Measurements from ENCODE around the gene RESP18. TPM values are rescaled to one million over a fixed set of nuclear protein-coding genes. Genes with fewer than 3 reads are reported as not detected.
"Not testable (repeated sequence)": the region's sequence is repeated elsewhere in the genome, so short reads cannot be mapped to it uniquely, and the experiment has no call there.

RESP18 gene
- total RNA-seq, 1 experiment from 2014 or later, result not detected

DNA sequence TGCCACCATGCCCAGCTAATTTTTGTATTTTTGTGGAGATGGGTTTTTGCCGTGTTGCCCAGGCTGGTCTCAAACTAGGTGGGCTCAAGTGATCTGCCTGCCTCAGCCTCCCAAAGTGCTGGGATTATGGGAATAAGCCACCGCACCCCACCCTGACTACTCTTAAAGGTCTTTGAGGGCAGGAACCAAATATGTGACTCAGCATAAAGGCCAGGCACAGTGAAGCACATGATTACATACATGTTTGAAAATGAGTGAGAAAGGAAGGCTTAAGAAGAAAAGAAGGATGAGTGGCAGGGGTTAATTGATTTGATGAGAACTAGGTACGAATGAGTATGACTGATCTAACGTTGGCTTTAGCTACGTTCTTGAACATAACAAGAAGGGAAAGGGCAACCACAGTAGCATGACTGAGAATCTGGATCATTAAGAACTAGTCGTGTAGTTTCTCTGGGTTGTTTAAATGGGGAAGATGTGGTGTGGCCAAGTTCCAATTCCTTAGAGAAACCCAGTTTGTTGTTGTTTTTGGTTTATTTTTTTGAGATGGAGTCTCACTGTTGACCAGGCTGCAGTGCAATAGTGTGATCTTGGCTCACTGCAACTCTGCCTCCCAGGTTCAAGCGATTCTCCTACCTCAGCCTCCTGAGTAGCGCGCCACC is 6.8 kb downstream of the RESP18 start:
- H3K9me3 Mint-ChIP-seq (ENCODE audit: unreplicated experiment), result no peaks in the 10 kb centered on the region
- H3K4me3 Mint-ChIP-seq (ENCODE audit: unreplicated experiment), result no peak overlapping the region
- H3K36me3 Mint-ChIP-seq (ENCODE audit: insufficient read depth, unreplicated experiment), result no peaks in the 10 kb centered on the region
- peaks cover 72% of the 10 kb centered on the region for H3K27me3 Mint-ChIP-seq (ENCODE audit: insufficient read depth, unreplicated experiment)
- H3K4me1 Mint-ChIP-seq (ENCODE audit: insufficient read depth, unreplicated experiment), result no peaks in the 10 kb centered on the region
- DNase-seq (ENCODE audit: unreplicated experiment), result no peak
- POLR2A ChIA-PET, result no interaction called here
- no TSS peak for BruUV-seq (replicated peaks)
- no peak overlapping the region for H3K27ac Mint-ChIP-seq (ENCODE audit: low read depth, unreplicated experiment)
- TF ChIP-seq, protein P1, sequence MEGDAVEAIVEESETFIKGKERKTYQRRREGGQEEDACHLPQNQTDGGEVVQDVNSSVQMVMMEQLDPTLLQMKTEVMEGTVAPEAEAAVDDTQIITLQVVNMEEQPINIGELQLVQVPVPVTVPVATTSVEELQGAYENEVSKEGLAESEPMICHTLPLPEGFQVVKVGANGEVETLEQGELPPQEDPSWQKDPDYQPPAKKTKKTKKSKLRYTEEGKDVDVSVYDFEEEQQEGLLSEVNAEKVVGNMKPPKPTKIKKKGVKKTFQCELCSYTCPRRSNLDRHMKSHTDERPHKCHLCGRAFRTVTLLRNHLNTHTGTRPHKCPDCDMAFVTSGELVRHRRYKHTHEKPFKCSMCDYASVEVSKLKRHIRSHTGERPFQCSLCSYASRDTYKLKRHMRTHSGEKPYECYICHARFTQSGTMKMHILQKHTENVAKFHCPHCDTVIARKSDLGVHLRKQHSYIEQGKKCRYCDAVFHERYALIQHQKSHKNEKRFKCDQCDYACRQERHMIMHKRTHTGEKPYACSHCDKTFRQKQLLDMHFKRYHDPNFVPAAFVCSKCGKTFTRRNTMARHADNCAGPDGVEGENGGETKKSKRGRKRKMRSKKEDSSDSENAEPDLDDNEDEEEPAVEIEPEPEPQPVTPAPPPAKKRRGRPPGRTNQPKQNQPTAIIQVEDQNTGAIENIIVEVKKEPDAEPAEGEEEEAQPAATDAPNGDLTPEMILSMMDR (IDR thresholded peaks at IDR 0.05; ENCODE audit: unreplicated experiment), result no peak
- CTCF ChIA-PET, result interaction anchor here (0.6 to 1.8 kb wide), 3 partner anchors 26 to 166 kb away, joined by 3 to 7 read pairs (median 4); no protein-coding TSS in a partner anchor
- intact Hi-C loops (cut with micrococcal nuclease), result no loop called here

DNA sequence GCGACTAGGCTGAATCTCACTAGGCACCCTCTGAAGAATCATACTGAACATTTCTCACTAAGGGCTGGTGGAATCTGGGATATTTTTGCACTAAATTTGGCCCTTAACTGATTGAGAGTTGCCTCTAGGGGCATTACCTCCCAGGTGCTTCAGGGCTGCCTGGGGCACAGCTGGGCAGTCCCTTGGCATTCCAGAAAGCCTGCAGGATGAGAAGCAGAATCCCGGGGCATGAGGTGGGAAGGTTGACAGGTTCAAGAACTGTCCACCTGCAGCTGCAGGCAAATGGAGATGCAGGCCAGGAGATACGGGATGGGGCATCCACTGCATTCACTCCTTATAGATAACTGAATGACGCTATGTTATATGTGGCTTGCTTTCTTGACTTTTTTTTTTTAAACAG is 7.4 kb downstream of the RESP18 start:
- POLR2A ChIA-PET, result no interaction called here

DNA sequence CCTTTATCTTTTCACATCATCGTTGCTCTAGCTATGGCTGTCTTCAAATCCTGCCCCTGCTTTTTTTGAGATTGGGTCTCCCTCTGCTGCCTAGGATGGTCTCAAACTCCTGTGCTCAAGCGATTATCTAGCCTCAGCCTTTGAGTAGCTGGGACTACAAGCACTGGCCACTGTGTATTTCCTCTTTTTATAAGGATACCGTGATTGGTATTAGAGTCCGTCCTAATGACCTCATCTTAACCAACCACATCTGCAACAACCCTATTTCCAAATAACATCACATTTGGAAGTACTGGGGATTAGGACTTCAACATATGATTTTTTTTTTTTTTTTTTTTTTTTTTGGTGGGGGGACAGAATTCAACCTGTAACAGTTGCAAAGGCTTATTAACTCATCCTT is 9.1 kb downstream of the RESP18 start:
- intact Hi-C loops (cut with micrococcal nuclease), result no loop called here
- no peak for DNase-seq (ENCODE audit: unreplicated experiment)
- BruUV-seq (replicated peaks), result no TSS peak
- H3K27me3 Mint-ChIP-seq (ENCODE audit: insufficient read depth, unreplicated experiment), result peaks cover 62% of the 10 kb centered on the region
- no peak overlapping the region for H3K27ac Mint-ChIP-seq (ENCODE audit: low read depth, unreplicated experiment)
- TF ChIP-seq, protein P1 (IDR thresholded peaks at IDR 0.05; ENCODE audit: unreplicated experiment), result no peak
- ChIA-PET CTCF (interaction anchor here (0.6 to 1.3 kb wide), 4 partner anchors 9 to 106 kb away, joined by 3 to 5 read pairs (median 3); no protein-coding TSS in a partner anchor), POLR2A (no interaction called here)
- H3K4me1 Mint-ChIP-seq (ENCODE audit: insufficient read depth, unreplicated experiment), result no peaks in the 10 kb centered on the region
- H3K9me3 Mint-ChIP-seq (ENCODE audit: unreplicated experiment), result no peaks in the 10 kb centered on the region
- H3K36me3 Mint-ChIP-seq (ENCODE audit: insufficient read depth, unreplicated experiment), result no peaks in the 10 kb centered on the region
- no peak overlapping the region for H3K4me3 Mint-ChIP-seq (ENCODE audit: unreplicated experiment)

More for the DNA sequence above, 7.4 kb downstream of the RESP18 start:
- Mint-ChIP-seq H3K27ac (ENCODE audit: low read depth, unreplicated experiment) (no peak overlapping the region), H3K36me3 (ENCODE audit: insufficient read depth, unreplicated experiment) (no peaks in the 10 kb centered on the region), H3K27me3 (ENCODE audit: insufficient read depth, unreplicated experiment) (peaks cover 66% of the 10 kb centered on the region), H3K4me1 (ENCODE audit: insufficient read depth, unreplicated experiment) (no peaks in the 10 kb centered on the region), H3K4me3 (ENCODE audit: unreplicated experiment) (no peak overlapping the region), H3K9me3 (ENCODE audit: unreplicated experiment) (no peaks in the 10 kb centered on the region)
- intact Hi-C loops (cut with micrococcal nuclease), result no loop called here
- no peak for DNase-seq (ENCODE audit: unreplicated experiment)
- no TSS peak for BruUV-seq (replicated peaks)
- TF ChIP-seq, protein P1 (IDR thresholded peaks at IDR 0.05; ENCODE audit: unreplicated experiment), result no peak
- CTCF ChIA-PET, result interaction anchor here (0.6 to 1.8 kb wide), 2 partner anchors 30 to 166 kb away, joined by 4 to 7 read pairs; no protein-coding TSS in a partner anchor

DNA sequence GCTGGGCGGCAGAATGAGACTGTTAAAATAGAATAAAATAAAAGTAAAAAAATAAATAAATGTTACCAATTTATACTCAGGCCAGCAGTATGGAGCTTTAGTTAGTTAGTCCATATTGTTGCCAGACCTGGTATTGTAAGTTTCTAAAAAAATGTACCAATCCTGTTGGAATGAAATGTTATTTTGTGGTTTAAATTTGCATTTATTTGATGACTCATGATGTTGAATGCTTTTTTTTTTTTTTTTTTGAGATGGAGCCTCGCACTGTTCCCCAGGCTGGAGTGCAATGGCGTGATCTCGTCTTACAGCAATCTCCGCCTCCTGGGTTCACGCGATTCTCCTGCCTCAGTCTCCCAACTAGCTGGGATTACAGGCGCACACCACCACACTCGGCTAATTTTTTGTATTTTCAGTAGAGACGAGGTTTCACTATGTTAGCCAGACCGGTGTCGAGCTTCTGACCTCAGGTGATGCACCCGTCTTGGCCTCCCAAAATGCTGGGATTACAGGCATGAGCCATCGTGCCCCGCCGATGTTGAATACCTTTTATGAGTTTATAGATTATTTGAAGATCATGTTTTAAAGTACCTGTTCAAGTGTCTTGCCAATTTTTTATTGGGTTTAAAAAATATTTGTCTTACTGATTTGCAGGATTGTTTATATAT is 17.6 kb downstream of the RESP18 start:
- DNase-seq (ENCODE audit: unreplicated experiment), result peak; percentile 10

DNA sequence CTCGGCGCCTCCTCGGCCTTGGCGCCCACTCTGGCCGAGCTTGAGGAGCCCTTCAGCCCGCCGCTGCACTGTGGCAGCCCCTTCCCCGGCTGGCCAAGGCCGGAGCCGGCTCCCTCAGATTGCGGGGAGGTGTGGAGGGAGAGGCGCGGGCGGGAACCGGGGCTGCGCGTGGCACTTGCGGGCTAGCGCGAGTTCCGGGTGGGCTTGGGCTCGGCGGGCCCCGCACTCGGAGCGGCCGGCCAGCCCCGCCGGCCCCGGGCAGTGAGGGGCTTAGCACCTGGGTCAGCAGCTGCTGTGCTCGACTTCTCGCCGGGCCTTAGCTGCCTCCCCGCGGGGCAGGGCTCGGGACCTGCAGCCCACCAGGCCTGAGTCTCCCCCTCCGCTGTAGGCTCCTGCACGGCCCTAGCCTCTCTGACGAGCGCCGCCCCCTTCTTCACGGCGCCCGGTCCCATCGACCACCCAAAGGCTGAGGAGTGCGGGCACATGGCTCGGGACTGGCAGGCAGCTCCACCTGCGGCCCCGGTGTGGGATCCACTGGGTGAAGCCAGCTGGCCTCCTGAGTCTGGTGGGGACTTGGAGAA is 19.8 kb downstream of the RESP18 start:
- DNase-seq (ENCODE audit: unreplicated experiment); H3K27ac Mint-ChIP-seq (ENCODE audit: low read depth, unreplicated experiment); H3K9me3 Mint-ChIP-seq (ENCODE audit: unreplicated experiment); H3K36me3 Mint-ChIP-seq (ENCODE audit: insufficient read depth, unreplicated experiment); H3K4me3 Mint-ChIP-seq (ENCODE audit: unreplicated experiment); H3K4me1 Mint-ChIP-seq (ENCODE audit: insufficient read depth, unreplicated experiment); intact Hi-C loops (cut with micrococcal nuclease); BruUV-seq (replicated peaks); POLR2A ChIA-PET: not testable (repeated sequence)
- H3K27me3 Mint-ChIP-seq (ENCODE audit: insufficient read depth, unreplicated experiment), result peaks cover 18% of the 10 kb centered on the region
- CTCF ChIA-PET, result interaction anchor here (2.7 to 3.3 kb wide), 2 partner anchors 14 to 18 kb away, joined by 9 to 15 read pairs; no protein-coding TSS in a partner anchor

More for the DNA sequence above, 17.6 kb downstream of the RESP18 start:
- CTCF ChIA-PET, result interaction anchor here (0.6 to 2.7 kb wide), 3 partner anchors 20 to 267 kb away, joined by 3 to 9 read pairs (median 3); no protein-coding TSS in a partner anchor
- intact Hi-C loops (cut with micrococcal nuclease), result no loop called here
- no peaks in the 10 kb centered on the region for H3K9me3 Mint-ChIP-seq (ENCODE audit: unreplicated experiment)
- TF ChIP-seq, protein P1 (IDR thresholded peaks at IDR 0.05; ENCODE audit: unreplicated experiment), result no peak
- BruUV-seq (replicated peaks), result no TSS peak
- H3K4me1 Mint-ChIP-seq (ENCODE audit: insufficient read depth, unreplicated experiment), result no peaks in the 10 kb centered on the region
- H3K36me3 Mint-ChIP-seq (ENCODE audit: insufficient read depth, unreplicated experiment), result no peaks in the 10 kb centered on the region
- no peak overlapping the region for H3K27ac Mint-ChIP-seq (ENCODE audit: low read depth, unreplicated experiment)
- POLR2A ChIA-PET, result interaction anchor here (0.6 kb wide), 1 partner anchor 45 kb away, joined by 5 read pairs; no protein-coding TSS in a partner anchor
- H3K4me3 Mint-ChIP-seq (ENCODE audit: unreplicated experiment), result no peak overlapping the region
- peaks cover 15% of the 10 kb centered on the region for H3K27me3 Mint-ChIP-seq (ENCODE audit: insufficient read depth, unreplicated experiment)

Data from MCF 10A (cell line).